ENCODE measurements around the gene TMEM38B.
"Not testable (repeated sequence)": the region's sequence is repeated elsewhere in the genome, so short reads cannot be mapped to it uniquely, and the experiment has no call there.

The TMEM38B gene

DNA sequence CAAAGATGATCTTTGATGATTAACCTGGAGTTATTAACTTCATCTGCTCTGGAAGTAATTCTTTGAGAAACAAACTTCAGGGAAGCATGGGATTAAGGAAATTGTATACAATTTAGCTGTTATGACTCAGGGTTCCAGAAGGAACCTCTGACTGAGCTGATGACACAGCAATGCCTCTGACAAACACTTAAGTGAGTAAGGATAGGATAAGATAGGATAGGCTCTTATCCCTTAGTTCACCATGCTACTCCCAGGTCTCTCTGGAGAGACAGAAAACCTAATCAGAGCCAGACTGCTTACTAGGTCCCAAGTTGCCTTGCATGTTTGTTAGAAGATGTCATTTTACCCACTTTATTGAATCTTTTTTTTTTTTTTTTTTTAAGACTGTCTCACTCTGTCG lies 12.6 kb upstream of the TMEM38B start:
- no peak for DNase-seq (ENCODE audit: low read depth)

DNA sequence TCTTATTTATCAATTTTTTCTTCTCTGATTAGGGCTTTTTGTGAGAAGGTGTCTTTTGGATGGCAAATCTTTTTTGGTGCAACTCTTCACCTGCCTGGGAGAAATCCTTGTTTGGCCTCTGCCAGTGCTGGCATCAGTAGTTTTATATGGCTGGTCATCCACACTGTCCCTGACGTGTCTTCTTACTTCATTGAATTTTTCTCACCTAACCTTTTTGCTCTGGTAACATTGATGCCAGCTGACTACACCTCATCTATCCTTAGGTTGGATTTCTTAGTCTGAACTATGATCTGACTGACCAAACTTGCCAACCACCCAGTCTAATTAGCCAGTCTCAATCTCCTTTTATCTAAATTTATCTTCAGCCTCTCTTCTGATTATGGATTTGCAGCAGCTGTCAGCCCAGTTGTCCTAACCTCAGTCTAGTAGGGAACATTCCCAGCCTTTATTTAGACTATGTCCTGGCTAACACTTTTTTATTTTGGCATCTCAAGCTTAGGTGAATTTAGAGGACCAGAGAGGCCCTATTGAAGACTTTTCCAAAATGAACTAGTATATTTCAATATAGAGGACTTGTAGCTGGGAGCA lies 10.6 kb upstream of the TMEM38B start:
- DNase-seq (ENCODE audit: low read depth): no peak

DNA sequence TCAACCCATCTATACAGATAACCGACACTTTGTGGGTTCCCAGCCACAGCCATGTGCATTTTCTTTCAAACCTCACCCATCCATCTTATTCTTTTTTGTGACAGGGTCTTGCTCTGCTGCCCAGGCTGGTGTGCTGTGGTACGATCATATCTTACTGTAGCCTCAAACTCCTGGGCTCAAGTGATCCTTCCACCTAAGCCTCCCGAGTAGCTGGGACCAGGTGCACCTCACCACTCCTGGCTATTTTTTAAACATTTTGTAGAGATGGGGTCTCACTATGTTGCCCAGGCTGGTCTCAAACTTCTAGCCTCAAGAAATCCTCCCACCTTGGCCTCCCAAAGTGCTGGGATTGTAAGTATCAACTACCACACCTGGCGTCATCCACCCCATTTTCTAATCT lies 7.4 kb upstream of the TMEM38B start:
- DNase-seq (ENCODE audit: low read depth): no peak

DNA sequence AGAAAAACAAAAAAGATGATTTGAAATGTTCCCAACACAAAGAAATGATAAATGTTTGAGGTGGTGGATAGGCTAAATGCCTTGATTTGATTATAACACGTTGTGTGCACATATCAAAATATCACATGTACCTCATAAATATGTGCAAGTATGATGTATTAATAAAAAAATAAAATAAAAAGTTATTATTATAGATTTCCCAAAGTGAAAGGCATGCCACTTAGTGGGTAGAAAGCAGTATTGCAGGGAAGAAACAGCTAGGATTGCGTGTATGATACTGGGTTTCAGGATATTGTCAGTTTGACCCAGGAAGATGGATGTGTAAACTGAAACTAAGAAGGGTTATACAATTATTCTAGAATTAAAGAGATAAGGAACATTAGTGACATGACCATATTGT lies 3.6 kb upstream of the TMEM38B start:
- DNase-seq (ENCODE audit: low read depth): no peak

DNA sequence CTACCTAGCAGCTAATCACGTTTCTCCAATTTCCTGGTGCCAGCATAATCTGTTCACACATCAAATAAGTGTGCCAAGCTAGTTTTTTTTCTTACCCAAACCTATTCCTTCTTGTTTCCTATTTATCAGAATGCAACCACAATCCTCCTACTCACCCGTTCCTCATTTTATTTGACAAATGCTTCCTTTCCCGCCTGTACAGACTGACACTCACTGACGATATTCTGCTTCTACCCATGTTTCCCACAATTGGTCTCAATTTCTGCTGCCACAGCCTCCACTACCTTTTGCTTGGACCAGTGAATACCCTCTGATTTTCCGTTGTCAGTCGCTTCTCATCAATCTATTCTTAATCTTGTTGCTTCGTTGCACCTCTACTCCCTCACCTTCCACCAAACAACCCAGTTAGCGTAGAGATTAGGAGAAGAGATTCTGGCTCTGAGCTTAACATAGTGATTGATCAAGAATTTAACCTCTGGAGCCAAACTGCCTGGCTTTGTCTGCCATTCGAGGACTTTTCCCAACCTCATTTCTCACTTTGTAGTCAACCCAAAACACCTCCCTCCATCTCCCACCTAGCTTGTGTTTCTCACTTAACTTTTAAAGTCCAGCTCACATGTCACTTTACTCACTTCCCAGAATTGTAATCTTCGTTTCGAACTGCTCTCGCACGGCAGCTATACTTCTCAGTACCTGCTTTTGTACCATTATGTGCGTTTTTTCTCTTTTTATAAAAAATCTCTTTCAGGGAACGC lies 729 bp upstream of the TMEM38B start:
- DNase-seq (ENCODE audit: low read depth): no peak

DNA sequence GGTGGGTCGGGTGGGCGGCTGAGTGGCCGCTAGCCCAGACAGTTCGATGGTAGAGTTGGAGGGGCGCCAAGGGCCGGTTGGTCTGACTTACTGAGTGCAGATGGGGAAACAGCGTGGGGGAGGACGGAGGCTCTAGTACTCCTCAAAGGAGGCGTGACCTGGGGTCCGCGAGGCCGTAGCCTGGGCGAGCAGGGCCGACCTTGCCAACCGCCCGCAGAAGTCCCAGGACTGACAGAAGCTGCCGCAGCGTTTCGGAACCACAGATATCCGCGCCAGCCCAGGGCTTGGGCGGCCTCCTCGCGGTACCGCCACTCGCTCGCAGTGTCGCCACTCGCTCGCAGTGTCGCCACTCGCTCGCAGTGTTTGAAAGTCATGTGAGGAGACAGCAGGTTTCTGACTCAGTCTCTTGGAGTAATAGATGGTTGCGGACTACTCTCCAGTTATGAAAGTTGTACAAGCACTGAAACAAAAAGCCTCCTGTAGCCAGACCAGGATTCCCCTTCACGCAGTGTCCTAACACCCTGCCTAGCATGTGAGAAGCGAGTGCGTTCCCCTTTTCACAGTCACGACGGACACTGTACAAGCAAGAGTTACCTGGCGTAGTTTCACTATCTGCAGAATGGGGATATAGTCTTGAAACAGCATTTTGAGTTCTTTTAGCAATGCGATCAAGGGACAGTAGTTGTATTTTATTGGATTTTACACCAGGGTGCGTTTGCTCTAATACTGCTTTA lies 674 bp downstream of the TMEM38B start:
- peak; percentile 19 for DNase-seq (ENCODE audit: low read depth)

DNA sequence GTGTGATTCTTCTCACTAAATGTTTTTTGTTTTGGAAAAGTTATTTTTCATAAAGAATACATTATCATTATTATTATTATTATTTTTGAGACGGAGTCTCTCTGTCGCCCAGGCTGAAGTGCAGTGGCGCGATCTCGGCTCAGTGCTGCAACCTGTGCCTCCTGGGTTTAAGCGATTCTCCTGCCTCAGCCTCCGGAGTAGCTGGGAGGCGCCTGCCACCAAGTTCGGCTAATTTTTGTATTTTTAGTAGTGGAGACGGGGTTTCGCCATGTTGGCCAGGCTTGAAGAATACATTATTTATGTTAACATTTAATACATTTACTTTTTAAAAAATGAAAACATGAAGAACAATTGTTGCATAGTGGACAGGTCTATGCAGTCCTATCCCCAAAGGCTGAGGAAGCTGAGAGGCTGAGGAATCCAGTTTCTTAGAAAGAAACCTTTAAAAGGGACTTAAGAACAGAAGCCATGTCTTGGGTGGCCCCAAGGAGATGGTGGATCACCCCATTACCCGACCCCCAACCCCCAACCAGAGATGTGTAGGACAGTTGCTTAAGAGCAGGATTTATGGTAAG lies 2.0 kb downstream of the TMEM38B start:
- DNase-seq (ENCODE audit: low read depth): no peak

DNA sequence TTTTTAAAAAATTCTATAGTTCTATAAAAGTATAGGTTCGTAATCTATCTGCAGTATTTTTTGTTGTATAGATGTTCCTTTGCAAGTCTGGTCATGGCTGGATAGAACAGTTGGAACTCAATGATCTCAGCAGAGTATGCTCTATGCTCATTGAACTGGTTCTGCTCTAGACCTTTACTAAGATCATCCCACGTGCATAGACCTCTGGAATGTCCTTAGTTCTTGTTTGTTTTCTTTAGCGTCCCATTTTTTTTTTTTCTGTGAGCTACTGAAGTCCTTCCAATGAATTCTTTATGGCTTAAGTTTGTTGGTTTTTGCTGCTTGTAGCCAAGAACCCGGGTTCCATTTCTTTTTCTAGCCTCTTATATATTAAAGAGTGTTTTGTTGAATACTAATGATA lies 3.5 kb downstream of the TMEM38B start:
- DNase-seq (ENCODE audit: low read depth): no peak

DNA sequence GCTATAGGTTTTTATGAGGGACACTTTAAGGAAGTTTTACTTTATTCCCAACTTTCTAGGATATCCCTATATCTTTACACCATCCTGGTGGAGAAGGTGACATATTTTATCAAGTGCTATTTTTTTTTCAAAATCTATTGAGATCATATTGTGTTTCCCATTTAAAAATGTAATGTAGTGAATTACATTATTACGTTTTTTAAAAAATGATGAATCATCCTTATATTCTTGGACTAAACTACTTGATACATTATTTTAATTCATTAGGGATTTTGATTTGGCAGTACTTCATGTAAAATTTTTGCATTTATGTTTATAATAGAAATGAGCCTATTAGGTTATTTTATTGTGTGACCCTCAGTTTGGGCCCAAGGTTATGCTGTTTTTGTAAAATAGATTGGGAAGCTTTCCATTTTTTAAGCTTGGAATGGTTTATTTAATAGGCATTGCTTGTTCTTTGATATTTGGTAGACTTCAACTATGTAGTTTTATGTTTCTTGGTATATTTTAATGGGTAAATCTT lies 4.1 kb downstream of the TMEM38B start:
- no peak for DNase-seq (ENCODE audit: low read depth)

DNA sequence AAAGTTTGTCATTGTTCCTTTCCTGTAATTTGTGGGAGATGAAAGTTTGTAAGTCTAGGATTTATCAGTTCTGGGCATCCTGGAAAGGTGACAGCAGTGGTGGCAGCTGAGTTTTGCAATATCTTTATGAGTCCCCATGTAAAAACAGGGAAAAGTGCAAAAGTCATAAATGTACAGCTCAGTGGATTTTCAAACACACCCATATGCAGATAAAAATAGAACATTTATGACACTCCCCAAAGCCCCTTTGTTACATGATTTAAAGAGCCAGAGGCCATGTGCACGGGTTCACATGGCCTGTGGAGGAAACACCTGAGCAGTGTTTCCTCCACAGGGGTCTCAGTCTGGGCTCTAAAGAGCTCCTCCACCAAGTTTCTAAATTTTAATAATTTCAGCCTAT lies 6.3 kb downstream of the TMEM38B start:
- DNase-seq (ENCODE audit: low read depth): no peak

DNA sequence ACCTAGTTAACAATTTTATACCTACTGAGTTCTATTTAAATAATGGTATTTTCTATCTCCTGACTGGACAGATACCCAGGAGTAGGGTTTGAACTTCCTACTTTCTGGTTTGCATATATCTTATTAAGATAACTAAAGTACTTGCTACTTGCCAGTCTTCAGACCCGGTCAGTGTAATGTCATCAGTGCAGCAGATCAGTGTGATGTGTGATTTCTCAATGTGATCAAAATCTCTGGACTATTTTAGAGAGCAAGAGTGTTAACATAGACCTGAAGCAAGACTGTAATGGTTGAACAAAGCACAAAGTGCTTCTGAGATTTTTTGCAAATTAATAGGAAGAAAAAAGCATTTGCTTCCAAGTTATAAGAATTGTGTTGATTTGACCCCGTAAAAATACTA lies 6.8 kb downstream of the TMEM38B start:
- DNase-seq (ENCODE audit: low read depth): no peak

DNA sequence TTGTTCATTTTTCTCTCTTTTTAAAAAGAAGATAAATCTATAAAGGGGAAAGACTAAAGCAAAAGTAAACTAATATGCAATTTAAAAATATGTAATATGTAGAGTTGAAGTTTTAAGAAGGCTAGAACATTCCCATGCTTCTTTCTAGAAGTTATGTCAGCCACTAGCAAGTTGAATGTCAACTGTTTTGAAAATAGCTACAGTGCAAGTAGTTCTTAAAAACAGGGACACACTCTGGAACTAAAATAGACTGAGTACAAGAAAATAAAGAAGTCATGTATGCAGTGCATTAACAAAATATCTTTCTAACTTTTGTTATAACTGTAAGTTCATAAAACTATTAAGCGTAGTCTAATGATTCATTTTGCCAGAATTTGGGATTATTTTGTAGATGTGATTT lies 7.9 kb downstream of the TMEM38B start:
- DNase-seq (ENCODE audit: low read depth): no peak

DNA sequence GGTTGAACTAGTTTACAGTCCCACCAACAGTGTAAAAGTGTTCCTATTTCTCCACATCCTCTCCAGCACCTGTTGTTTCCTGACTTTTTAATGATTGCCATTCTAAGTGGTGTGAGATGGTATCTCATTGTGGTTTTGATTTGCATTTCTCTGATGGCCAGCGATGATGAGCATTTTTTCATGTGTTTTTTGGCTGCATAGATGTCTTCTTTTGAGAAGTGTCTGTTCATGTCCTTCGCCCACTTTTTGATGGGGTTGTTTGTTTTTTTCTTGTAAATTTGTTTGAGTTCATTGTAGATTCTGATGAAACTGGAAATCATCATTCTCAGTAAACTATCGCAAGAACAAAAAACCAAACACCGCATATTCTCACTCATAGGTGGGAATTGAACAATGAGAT lies 9.3 kb downstream of the TMEM38B start:
- DNase-seq (ENCODE audit: low read depth): not testable (repeated sequence)

DNA sequence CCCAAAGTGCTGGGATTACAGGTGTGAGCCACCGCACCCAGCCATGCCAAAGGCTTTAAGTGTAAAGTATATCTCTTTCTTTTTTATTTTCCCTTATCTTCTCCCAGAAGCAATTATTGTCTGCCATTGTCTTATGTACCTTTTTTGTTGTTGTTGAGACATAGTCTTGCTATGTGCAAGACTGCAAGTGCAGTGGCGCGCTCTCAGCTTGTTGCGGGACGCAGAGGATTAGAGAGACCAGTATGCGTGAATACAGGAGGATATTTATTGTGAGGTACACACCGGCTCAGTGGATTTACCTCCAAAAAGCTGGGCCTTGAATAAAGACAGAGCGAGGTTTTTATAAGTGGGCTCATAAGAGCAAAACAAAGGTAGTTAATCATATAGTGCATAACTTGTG lies 11.8 kb downstream of the TMEM38B start:
- no peak for DNase-seq (ENCODE audit: low read depth)

DNA sequence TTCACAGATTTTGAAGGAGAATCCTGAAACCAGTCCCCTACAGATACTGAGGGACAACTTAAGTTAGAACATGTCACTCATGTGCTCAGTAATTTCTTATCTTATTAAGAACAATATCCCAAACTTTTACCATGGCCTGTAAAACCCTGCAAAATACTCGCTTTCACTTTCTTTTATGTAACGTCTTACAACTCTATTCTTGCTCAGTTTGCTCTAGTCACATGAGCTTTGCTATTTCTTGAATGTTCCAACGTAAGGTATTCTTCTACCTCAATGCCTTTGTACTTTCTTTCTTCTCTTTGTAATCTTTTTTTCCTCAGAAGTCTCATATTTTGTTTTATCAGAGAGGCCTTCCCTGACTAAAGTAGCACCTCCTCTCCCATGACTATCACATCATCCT lies 14.1 kb downstream of the TMEM38B start:
- no peak for DNase-seq (ENCODE audit: low read depth)

DNA sequence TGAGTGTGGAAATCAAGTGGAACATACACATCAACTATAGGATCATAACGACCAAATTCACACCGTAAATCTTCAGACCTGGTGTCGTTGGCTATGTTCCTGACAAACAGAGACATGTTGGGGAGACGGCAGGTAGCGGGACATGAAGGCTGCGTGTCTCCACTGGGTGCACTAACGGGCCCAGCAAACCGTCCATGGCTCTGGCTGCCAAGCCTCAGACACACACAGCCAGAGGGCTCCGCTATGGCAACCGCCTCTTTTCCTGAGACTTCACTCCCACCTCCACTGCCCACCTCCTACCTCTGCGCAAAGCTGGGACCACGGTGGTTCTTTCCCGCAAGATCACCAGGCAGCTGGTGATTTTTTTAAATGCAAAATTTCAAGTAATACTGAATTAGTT lies 16.3 kb downstream of the TMEM38B start:
- DNase-seq (ENCODE audit: low read depth): no peak

DNA sequence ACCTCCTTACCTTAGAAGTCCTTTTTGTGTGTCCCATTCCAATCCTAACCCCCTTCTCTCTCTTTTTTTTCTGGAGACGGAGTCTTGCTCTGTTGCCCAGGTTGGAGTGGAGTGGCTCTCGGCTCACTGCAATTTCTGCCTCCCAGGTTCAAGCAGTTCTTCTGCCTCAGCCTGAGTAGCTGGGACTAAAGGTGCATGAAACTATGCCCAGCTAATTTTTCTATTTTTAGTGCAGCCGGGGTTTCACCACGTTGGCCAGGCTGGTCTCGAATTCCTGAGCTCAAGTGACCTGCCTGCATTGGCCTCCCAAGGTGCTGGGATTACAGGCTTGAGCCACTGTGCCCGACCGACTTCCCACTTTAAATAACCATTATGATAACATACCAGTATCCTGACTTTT lies 17.5 kb downstream of the TMEM38B start:
- DNase-seq (ENCODE audit: low read depth): no peak

DNA sequence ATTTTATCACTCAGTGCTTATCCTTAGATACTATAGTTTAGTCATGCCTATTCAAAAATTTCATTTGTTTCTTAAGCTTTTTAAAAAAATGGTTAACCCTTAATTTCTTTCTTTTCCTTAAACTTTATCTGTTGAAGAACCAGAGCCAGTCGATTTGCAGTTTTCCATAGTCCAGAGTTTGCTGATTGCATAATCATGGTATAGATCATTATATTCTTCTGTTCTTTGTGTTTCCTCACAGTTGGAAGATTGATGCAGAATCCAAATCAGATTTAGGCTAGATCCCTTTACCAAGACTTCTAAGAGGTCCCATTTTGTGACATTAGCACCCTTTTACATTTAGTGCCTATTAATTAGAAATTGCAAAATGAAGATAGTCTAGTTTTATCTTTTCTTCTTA lies 18.0 kb downstream of the TMEM38B start:
- DNase-seq (ENCODE audit: low read depth): no peak

DNA sequence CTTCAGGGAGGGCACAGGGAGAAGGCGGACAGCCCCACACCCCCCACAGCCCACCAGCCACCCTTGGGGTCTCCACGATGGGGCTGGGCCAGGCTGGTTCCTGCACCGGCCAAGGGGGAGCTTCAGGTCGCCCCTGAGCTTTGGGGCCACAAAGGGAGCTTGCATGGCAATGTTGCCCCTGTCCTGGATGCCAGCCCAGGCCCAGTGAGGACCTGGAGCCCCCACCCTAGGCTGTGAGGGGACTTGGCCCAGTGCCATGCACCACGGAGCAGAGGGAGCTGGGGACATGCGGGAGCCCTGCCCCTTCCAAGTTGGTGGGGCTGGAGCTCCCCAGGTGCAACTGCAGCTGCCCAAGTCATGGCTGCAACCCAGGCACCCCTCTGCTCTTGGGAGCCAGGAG lies 18.4 kb downstream of the TMEM38B start:
- DNase-seq (ENCODE audit: low read depth): no peak

DNA sequence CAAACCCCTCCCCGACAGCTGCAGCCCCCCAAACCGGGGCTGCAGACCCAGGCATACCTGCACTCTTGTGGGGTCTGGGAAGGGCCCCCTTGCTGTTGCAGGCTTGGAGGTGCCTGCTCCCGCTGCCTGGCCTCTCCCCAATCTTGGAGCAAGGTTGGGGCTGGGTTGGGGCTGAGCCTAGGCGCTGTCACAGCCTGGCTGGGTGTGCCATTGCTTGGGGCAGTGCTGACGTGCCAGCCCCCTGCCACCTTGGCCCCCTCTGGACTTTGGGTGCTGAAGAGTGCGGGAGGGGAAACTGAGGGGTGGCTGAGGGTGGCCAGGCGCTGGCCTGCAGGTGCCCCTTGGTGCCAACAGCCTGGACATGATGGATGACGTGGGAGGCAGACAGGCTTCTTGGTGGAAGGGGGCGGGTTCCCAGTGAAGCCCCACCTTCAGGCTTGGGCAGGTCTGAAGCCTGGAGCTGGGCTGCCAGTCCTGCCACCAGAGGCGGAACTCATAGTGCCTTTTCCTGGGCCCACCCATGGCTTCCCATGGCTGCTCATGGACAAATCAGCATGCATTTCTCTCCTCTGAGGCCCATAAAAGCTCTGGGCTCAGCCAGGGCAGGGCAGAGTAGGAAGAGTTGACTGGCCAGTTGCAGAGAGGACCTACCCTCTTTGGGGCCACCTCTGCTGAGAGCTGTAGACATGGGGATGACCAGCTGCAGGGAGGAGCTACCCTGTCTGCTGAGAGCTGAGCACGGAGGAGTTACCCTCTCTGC lies 19.1 kb downstream of the TMEM38B start:
- DNase-seq (ENCODE audit: low read depth): no peak

DNA sequence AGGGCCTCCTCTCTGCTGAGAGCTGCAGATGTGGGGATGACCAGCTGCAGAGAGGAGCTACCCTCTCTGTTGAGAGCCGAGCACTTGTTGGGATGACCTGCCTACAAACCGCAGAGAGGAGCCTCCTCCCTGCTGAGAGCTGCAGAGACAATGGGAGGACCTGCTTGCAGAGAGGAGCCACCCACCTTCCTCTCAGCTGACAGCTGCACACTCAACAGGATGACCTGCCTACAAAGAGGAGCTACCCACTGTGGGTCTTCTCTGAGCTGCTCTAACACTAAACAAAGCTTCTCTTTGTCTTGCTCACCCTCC lies 19.6 kb downstream of the TMEM38B start:
- no peak for DNase-seq (ENCODE audit: low read depth)

DNA sequence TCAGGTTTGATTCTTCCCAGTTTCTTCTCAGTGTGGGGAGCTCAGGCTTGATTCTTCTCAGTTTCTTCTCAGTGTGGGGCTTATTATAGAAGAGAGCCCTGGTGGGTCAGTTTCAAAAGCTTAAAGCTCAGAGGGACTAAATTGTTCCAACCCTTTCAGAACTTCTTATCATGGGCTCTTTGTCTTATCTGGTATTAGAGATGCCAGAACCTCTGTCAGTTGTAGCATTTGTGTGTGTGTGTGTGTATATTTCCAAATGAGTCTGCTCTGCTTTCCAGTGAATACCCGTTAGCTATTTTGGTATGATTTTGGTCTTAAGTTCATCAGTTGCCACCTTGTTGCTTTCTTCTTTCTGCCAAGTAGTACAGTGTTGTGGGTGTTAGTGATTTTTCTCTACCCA lies 21.8 kb downstream of the TMEM38B start:
- DNase-seq (ENCODE audit: low read depth): no peak
